ENCODE measurements around the gene ANKRD31. TPM values are rescaled to one million over a fixed set of nuclear protein-coding genes. Genes with fewer than 3 reads are reported as not detected.

Gene ANKRD31
- 1.2 TPM for total RNA-seq

GRCh38 chr5:75236322-75237316 lies at the start of gene ANKRD31:
TSS of gene ANKRD31 (minus strand) at chr5:75236878. CDS start at chr5:75236686, 192 bp downstream.

GRCh38 chr5:75052192-75053053 lies 184.3 kb downstream of the ANKRD31 start, which contains the start of gene GCNT4:
TSS of gene GCNT4 (minus strand) at chr5:75052558. CDS start at chr5:75030037, 22,521 bp downstream.

Small RNA genes lying within 50 kb of the gene (small RNA-seq; reads per million reads assigned to genes)
- gene SUMO2P5, result not detected

Other genes starting within 250 kb of the ANKRD31 start
- gene GCNT4, start 184.3 kb downstream of the ANKRD31 start, total RNA-seq, result 0.92 TPM
- gene HMGCR, start 100.3 kb upstream of the ANKRD31 start, total RNA-seq, result 298 TPM

Data from diencephalon (tissue), 1 donor.